Measurements from ENCODE around the gene LRRC8C. TPM values are rescaled to one million over a fixed set of nuclear protein-coding genes. Genes with fewer than 3 reads are reported as not detected.

The LRRC8C gene
- total RNA-seq, 2 experiments from 2014 or later = 28.4 to 30.2 TPM

- H3K4me1 Mint-ChIP-seq (ENCODE audit: low read depth) = peaks cover 45% of the 10 kb centered on the region
- intact Hi-C loops (cut with DNase I, micrococcal nuclease) = no loop called here
- no peaks in the 10 kb centered on the region for H3K27me3 Mint-ChIP-seq
- no peaks in the 10 kb centered on the region for H3K9me3 Mint-ChIP-seq
- peak overlapping the region; percentile 82 for H3K27ac Mint-ChIP-seq
- H3K4me3 ChIP-seq (ENCODE audit: low read length) = peak overlapping the region; percentile 2
- peak in 4 of 14 experiments; percentile 28 to 64 (median 44) for DNase-seq
- H3K36me3 ChIP-seq (ENCODE audit: insufficient read depth, low read length) = no peaks in the 10 kb centered on the region
- H3K4me1 ChIP-seq (ENCODE audit: insufficient read depth, low read length) = peaks cover 30% of the 10 kb centered on the region
- no peak for TF ChIP-seq CTCF (IDR thresholded peaks at IDR 0.05)
- peaks cover 0 to 8% of the 10 kb centered on the region in 2 experiments for H3K9me3 ChIP-seq (ENCODE audit: control insufficient read depth in 1 of 2, insufficient read depth in 1 of 2, low read length in 2 of 2)
- ChIA-PET POLR2A (no interaction called here), CTCF (interaction anchor here (0.7 to 1.0 kb wide), 2 partner anchors 23 to 24 kb away, joined by 3 read pairs; no protein-coding TSS in a partner anchor)
- H3K27ac ChIP-seq (ENCODE audit: low read depth in 1 of 2, low read length in 2 of 2) = peak overlapping the region in 1 of 2 donors; percentile 56
- no peaks in the 10 kb centered on the region for H3K36me3 Mint-ChIP-seq (ENCODE audit: low read depth)
- H3K27me3 ChIP-seq (ENCODE audit: control insufficient read depth in 1 of 2, insufficient read depth in 2 of 2, low read length in 2 of 2) = no peaks in the 10 kb centered on the region
- peak; percentile 55 for ATAC-seq (ENCODE audit: poor library complexity)
- H3K4me3 Mint-ChIP-seq = peak overlapping the region; percentile 72
Observed at GRCh38 chr1:89739013-89739843, 106.3 kb downstream of the LRRC8C start.

DNA sequence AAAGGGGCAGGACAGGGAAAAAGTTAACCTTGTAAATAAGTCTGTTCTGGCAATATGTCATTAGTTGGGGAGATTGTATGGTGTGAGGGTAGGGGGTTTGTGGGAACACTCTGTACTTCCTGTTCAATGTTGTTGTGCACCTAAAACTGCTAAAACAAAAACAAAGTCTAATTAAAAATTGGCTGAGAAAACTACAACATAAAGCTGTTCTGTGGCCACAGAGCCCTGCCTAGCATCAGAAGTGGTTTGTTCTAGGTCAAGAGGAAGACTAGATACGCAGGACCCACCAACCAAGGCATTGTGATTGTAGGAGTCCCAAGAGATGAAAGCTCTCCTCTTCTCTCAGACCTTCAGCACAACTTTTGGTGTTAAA, 106.9 kb downstream of the LRRC8C start:
- Mint-ChIP-seq H3K9me3 (no peaks in the 10 kb centered on the region), H3K27me3 (no peaks in the 10 kb centered on the region), H3K4me3 (peak overlapping the region; percentile 72), H3K4me1 (ENCODE audit: low read depth) (peaks cover 43% of the 10 kb centered on the region), H3K27ac (peak overlapping the region; percentile 82), H3K36me3 (ENCODE audit: low read depth) (peaks cover 3% of the 10 kb centered on the region)
- ChIA-PET POLR2A (no interaction called here), CTCF (interaction anchor here (0.7 kb wide), 1 partner anchor 23 kb away, joined by 3 read pairs; no protein-coding TSS in a partner anchor)
- intact Hi-C loops (cut with DNase I, micrococcal nuclease) = no loop called here
- Histone ChIP-seq H3K36me3 (ENCODE audit: insufficient read depth, low read length) (no peaks in the 10 kb centered on the region), H3K27ac (ENCODE audit: low read depth in 1 of 2, low read length in 2 of 2) (peak overlapping the region in 1 of 2 donors; percentile 56), H3K27me3 (ENCODE audit: control insufficient read depth in 1 of 2, insufficient read depth in 2 of 2, low read length in 2 of 2) (no peaks in the 10 kb centered on the region), H3K4me3 (ENCODE audit: low read length) (peak overlapping the region; percentile 2), H3K4me1 (ENCODE audit: insufficient read depth, low read length) (peaks cover 30% of the 10 kb centered on the region), H3K9me3 (ENCODE audit: control insufficient read depth in 1 of 2, insufficient read depth in 1 of 2, low read length in 2 of 2) (peaks cover 0 to 8% of the 10 kb centered on the region in 2 experiments)
- DNase-seq (peak in 2 of 14 experiments; percentile 38 to 64), ATAC-seq (ENCODE audit: poor library complexity) (peak; percentile 55)
- no peak for TF ChIP-seq CTCF (IDR thresholded peaks at IDR 0.05)

DNA sequence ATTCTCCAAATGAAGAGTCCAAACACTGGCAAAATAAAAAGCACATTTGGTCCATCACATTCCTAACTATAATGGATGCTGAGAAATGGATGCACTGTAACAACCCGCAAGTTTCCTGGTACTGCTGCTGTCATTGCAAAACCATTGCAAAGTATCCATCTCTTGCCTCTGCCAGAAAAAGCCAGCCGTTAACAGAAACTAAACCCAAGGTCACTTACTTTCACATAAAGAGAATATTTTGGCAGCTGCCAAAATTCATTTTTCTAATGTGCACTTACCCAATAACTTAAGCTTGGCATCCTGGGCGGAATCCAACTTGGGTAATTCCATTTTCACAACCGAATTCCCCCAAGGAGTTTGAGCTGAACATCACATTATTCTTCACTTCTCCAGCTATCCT, 110.9 kb downstream of the LRRC8C start:
- TF ChIP-seq CTCF (IDR thresholded peaks at IDR 0.05) = no peak
- CTCF ChIA-PET = interaction anchor here (1.4 kb wide), 1 partner anchor 24 kb away, joined by 4 read pairs; no protein-coding TSS in a partner anchor
- Mint-ChIP-seq H3K4me1 (ENCODE audit: low read depth) (peaks cover 44% of the 10 kb centered on the region), H3K36me3 (ENCODE audit: low read depth) (peaks cover 18% of the 10 kb centered on the region), H3K9me3 (no peaks in the 10 kb centered on the region), H3K27me3 (no peaks in the 10 kb centered on the region), H3K27ac (no peak overlapping the region), H3K4me3 (no peak overlapping the region)
- H3K27me3 ChIP-seq (ENCODE audit: control insufficient read depth in 1 of 2, insufficient read depth in 2 of 2, low read length in 2 of 2) = no peaks in the 10 kb centered on the region
- H3K27ac ChIP-seq (ENCODE audit: low read depth in 1 of 2, low read length in 2 of 2) = no peak overlapping the region
- H3K4me1 ChIP-seq (ENCODE audit: insufficient read depth, low read length) = peaks cover 28% of the 10 kb centered on the region
- no peak overlapping the region for H3K4me3 ChIP-seq (ENCODE audit: low read length)
- H3K36me3 ChIP-seq (ENCODE audit: insufficient read depth, low read length) = no peaks in the 10 kb centered on the region
- POLR2A ChIA-PET = no interaction called here
- DNase-seq (no peak), ATAC-seq (ENCODE audit: poor library complexity) (no peak)
- intact Hi-C loops (cut with DNase I, micrococcal nuclease) = no loop called here
- H3K9me3 ChIP-seq (ENCODE audit: control insufficient read depth in 1 of 2, insufficient read depth in 1 of 2, low read length in 2 of 2) = peaks cover 0 to 8% of the 10 kb centered on the region in 2 experiments

Data from CD4-positive, alpha-beta T cell (primary cell).